KMS-11 (cell line): ENCODE data around the gene TMEM92.

Source experiments
- H2AFZ ChIP-seq: fragments of 200-600 bp; sonication (generic); 2 replicates; pipeline ENCODE4 v1.6.1; 2016; ENCODE audit warnings: antibody characterized with exemption, mixed run types, low read depth
- H3K27ac ChIP-seq: fragments of 200-600 bp; sonication (generic); 2 replicates; pipeline ENCODE4 v1.6.1; 2016; ENCODE audit warnings: mild to moderate bottlenecking, mixed run types
- H3K27me3 ChIP-seq: fragments of 200-600 bp; sonication (generic); 2 replicates; pipeline ENCODE4 v1.6.1; 2017; ENCODE audit warnings: mild to moderate bottlenecking, low read depth, mixed run types, moderate library complexity; ENCODE audit not compliant: insufficient read depth
- H3K36me3 ChIP-seq: fragments of 200-600 bp; sonication (generic); 2 replicates; pipeline ENCODE4 v1.6.1; 2017; ENCODE audit warnings: mild to moderate bottlenecking, mixed run types; ENCODE audit not compliant: insufficient read depth
- H3K4me1 ChIP-seq: fragments of 200-600 bp; sonication (generic); 2 replicates; pipeline ENCODE4 v1.6.1; 2016; ENCODE audit warnings: mild to moderate bottlenecking, low read depth, mixed run types; ENCODE audit not compliant: poor library complexity, severe bottlenecking
- H3K4me2 ChIP-seq: fragments of 200-600 bp; sonication (generic); 2 replicates; pipeline ENCODE4 v1.7.0; 2016; ENCODE audit warnings: mild to moderate bottlenecking, mixed run types
- H3K4me3 ChIP-seq: fragments of 200-600 bp; sonication (generic); IDR thresholded peaks from 2 replicates; pipeline ENCODE4 v1.6.1; 2017; ENCODE audit warnings: low read depth, low read length, mixed read lengths; ENCODE audit not compliant: insufficient read depth
- H3K79me2 ChIP-seq: fragments of 200-600 bp; sonication (generic); 2 replicates; pipeline ENCODE4 v1.6.1; 2016; ENCODE audit warnings: low read depth, mixed run types; ENCODE audit not compliant: insufficient read depth
- H3K9ac ChIP-seq: fragments of 200-600 bp; sonication (generic); 2 replicates; pipeline ENCODE4 v1.6.1; 2016; ENCODE audit warnings: mild to moderate bottlenecking, mixed run types
- H4K20me1 ChIP-seq: fragments of 200-600 bp; sonication (generic); 2 replicates; pipeline ENCODE4 v1.6.1; 2016; ENCODE audit warnings: mild to moderate bottlenecking, mixed run types; ENCODE audit not compliant: insufficient read depth
- TF ChIP-seq, protein P1 (sequence below): fragments of 200-600 bp; sonication (generic); conservative IDR thresholded peaks from 2 replicates; pipeline ENCODE4 v1.6.1; 2017; ENCODE audit warnings: low read depth, mild to moderate bottlenecking, antibody characterized with exemption, low read length, moderate library complexity, mixed read lengths

The TMEM92 gene

DNA sequence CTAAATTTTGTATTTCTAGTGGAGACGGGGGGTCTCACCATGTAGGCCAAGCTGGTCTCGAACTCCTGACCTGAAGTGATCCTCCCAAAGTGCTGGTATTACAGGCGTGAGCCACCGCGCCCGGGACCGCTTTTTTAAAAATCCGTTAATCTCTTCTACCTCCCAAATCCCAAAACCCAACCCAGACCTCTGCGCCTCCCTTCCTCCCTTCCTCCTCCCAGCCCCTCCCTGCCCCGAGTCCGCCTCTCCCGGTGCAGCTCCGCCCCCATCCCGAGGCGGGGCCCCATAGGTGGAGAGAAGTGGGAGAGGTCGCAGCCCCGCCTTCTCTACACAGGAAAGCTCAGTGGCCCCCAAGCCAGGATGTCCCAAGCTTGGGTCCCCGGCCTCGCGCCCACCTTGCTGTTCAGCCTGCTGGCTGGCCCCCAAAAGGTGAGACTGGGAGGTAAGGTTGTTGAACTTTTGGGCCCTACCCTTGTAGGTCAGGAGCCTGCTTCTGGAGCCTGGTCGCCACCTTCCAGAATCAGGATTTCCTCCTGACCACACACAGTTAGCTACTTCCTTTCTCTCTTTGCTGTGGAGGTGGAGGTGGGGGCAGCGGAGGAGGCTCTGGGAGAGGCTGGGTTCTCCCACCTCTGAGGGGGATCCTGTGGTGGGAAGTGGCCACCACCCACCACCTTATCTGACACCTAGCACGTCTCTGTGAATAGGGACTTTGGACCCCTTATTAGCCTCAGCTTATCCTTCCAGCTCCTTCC, at the start of gene TMEM92:
TMEM92 (plus strand) TSS at position 325 of the 755 bp plus-strand sequence; CDS start at position 361, 36 bp downstream.
- Histone ChIP-seq H3K4me3 (no peak within 1 kb of the TSS), H2AFZ (peak within 1 kb of the TSS; percentile 87), H3K4me2 (peak within 1 kb of the TSS; percentile 70; the same call in 1 of the 2 replicates)

DNA sequence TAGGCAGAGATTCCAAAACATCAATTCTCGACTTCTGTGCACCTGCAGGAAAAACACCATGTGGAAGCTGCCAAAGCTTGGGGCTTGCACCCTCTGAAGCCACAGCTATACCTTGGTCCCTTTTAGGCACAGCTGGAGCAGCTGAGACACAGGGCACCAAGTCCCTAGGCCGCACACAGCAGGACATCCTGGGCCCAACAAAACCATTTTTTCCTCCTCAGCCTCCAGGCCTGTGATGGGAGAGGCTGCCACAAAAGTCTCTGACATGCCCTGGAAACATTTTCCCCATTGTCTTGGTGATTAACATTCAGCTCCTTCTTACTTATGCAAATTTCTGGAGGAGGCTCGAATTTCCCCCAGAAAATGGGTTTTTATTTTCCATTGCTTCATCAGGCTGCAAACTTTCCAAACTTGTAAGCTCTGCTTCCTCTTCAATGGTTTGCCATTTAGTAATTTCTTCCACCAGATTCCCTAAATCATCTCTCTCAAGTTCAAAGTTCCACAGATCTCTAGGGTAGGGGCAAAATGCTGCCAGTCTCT, 48.5 kb upstream of the TMEM92 start:
- TF ChIP-seq, protein P1, sequence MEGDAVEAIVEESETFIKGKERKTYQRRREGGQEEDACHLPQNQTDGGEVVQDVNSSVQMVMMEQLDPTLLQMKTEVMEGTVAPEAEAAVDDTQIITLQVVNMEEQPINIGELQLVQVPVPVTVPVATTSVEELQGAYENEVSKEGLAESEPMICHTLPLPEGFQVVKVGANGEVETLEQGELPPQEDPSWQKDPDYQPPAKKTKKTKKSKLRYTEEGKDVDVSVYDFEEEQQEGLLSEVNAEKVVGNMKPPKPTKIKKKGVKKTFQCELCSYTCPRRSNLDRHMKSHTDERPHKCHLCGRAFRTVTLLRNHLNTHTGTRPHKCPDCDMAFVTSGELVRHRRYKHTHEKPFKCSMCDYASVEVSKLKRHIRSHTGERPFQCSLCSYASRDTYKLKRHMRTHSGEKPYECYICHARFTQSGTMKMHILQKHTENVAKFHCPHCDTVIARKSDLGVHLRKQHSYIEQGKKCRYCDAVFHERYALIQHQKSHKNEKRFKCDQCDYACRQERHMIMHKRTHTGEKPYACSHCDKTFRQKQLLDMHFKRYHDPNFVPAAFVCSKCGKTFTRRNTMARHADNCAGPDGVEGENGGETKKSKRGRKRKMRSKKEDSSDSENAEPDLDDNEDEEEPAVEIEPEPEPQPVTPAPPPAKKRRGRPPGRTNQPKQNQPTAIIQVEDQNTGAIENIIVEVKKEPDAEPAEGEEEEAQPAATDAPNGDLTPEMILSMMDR: no peak
- Histone ChIP-seq H3K36me3 (no peaks in the 10 kb centered on the region), H4K20me1 (no peaks in the 10 kb centered on the region), H3K9ac (no peak overlapping the region), H3K4me3 (no peak overlapping the region), H2AFZ (no peak overlapping the region), H3K4me2 (no peak overlapping the region), H3K79me2 (no peaks in the 10 kb centered on the region), H3K4me1 (no peaks in the 10 kb centered on the region), H3K27me3 (no peaks in the 10 kb centered on the region), H3K27ac (no peak overlapping the region)

More for the DNA sequence above, at the start of gene TMEM92:
- Histone ChIP-seq H3K27ac (no peak within 1 kb of the TSS), H3K36me3 (no peaks in the 10 kb centered on the region), H4K20me1 (no peaks in the 10 kb centered on the region), H3K9ac (no peak within 1 kb of the TSS), H3K79me2 (no peaks in the 10 kb centered on the region), H3K27me3 (peaks cover 62% of the 10 kb centered on the region), H3K4me1 (peaks cover 6% of the 10 kb centered on the region)
- TF ChIP-seq, protein P1: no peak

DNA sequence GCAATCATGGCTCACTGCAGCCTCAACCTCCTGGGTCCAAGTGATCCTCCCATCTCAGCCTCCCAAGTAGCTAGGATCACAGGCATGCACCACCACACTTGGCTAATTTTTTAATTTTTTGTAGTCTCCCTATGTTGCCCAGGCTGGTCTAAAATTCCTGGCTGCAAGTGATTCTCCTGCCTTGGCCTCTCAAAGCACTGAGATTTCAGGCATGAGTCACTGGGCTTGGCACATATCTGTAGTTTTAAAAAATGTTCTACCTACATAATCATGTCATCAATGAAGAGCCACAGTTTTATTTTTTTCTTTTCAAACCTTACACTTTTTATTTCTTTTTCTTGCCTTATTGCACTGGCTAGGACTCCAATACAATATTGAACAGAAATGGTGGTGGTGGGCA, 39.7 kb upstream of the TMEM92 start:
- TF ChIP-seq, protein P1: no peak
- Histone ChIP-seq H3K9ac (no peak overlapping the region), H3K4me3 (no peak overlapping the region), H3K79me2 (no peaks in the 10 kb centered on the region), H3K27ac (no peak overlapping the region), H3K4me2 (no peak overlapping the region), H3K36me3 (no peaks in the 10 kb centered on the region), H3K4me1 (no peaks in the 10 kb centered on the region), H3K27me3 (no peaks in the 10 kb centered on the region), H2AFZ (no peak overlapping the region), H4K20me1 (no peaks in the 10 kb centered on the region)

DNA sequence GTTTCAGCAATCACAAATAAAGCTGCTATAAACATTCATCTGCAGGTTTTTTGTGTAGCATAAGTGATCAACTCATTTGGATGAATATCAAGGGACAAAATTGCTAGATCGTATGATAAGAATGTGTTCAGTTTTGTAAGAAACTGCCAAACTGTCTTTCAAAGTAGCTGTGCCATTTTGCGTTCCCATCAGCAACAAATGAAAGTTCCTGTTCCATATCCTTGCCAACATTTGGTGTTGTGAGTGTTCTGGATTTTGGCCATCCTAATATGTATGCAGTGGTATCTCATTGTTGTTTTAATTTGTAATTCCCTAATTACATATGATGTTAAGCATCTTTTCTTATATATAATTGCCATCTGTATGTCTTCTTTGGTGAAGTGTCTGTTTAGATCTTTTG, 36.4 kb upstream of the TMEM92 start:
- no peak overlapping the region for H2AFZ ChIP-seq
- H3K36me3 ChIP-seq: no peaks in the 10 kb centered on the region
- no peak overlapping the region for H3K4me3 ChIP-seq
- no peaks in the 10 kb centered on the region for H4K20me1 ChIP-seq
- no peak overlapping the region for H3K9ac ChIP-seq
- TF ChIP-seq, protein P1: no peak
- no peak overlapping the region for H3K27ac ChIP-seq
- no peaks in the 10 kb centered on the region for H3K79me2 ChIP-seq
- H3K4me1 ChIP-seq: no peaks in the 10 kb centered on the region
- H3K4me2 ChIP-seq: no peak overlapping the region
- H3K27me3 ChIP-seq: no peaks in the 10 kb centered on the region
